Measurements from ENCODE around the gene P2RY11. TPM values are rescaled to one million over a fixed set of nuclear protein-coding genes. Genes with fewer than 3 reads are reported as not detected.

P2RY11 gene
- total and polyA plus RNA-seq, 8 donors, result 8.4 to 24.4 (median 12.9) TPM

DNA sequence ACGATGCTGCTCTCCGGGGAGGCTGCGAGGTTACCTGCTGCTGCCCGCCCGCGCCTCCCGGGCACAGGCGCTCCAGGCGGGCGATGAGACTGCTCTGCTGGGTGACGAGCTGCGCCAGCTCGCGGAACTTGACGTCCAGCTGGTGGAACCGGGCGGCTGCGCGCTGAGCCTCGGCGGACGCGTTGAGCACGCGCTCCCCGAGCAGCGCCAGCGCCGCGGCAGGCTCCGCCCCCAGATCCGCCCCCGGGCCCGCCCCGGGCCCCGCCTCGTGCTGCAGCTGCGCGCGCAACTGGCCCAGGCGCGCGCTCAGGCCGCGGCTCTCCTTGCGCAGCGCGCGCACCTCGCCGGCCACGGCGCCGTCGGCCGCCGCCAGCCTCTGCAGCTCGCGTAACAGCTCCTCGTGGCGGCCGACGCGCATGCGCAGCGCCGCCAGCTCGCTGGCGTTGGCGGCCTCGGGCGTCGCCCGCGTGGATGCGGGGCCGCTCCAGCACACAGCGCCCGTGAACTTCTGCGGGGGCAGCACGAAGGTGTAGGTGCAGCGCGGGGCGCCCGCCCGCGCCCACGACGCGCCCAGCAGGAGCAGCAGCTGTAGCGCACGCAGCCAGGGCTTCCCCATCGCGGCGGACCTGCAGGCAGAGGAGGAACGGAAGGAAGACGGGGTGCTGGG is 15.4 kb upstream of the P2RY11 start:
- H3K36me3 ChIP-seq, result peaks cover 0 to 28% of the 10 kb centered on the region in 2 donors
- peak overlapping the region; percentile 48 to 55 for H3K4me3 ChIP-seq
- intact Hi-C loops (cut with DNase I), result no loop called here
- ATAC-seq (peak; percentile 91), DNase-seq (peak; percentile 87 to 98 (median 92))
- H3K27ac ChIP-seq, result peak overlapping the region; percentile 79 to 90
- H3K4me1 ChIP-seq, result peaks cover 3 to 14% of the 10 kb centered on the region in 2 donors
- H3K9me3 ChIP-seq, result no peaks in the 10 kb centered on the region
- TF ChIP-seq, protein P1, sequence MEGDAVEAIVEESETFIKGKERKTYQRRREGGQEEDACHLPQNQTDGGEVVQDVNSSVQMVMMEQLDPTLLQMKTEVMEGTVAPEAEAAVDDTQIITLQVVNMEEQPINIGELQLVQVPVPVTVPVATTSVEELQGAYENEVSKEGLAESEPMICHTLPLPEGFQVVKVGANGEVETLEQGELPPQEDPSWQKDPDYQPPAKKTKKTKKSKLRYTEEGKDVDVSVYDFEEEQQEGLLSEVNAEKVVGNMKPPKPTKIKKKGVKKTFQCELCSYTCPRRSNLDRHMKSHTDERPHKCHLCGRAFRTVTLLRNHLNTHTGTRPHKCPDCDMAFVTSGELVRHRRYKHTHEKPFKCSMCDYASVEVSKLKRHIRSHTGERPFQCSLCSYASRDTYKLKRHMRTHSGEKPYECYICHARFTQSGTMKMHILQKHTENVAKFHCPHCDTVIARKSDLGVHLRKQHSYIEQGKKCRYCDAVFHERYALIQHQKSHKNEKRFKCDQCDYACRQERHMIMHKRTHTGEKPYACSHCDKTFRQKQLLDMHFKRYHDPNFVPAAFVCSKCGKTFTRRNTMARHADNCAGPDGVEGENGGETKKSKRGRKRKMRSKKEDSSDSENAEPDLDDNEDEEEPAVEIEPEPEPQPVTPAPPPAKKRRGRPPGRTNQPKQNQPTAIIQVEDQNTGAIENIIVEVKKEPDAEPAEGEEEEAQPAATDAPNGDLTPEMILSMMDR (IDR thresholded peaks at IDR 0.05), result no peak
- no peaks in the 10 kb centered on the region for H3K27me3 ChIP-seq

DNA sequence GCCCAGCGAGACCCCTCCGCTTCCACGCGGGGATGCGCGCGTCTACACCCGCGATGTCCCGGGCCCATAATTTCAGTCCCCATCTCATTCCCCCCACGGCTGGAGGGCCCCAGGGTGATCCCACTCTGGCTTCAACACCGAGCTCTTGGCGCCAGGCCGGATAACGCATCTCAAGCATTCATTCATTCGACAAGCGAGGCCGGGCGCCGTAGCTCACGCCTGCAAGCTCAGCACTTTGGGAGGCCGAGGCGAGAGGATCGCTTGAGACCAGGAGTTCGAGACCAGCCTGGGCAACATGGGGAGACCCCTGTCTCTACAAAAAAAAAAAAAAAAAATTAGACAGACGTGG is 14.9 kb upstream of the P2RY11 start:
- Histone ChIP-seq H3K9me3 (no peaks in the 10 kb centered on the region), H3K4me1 (peaks cover 3 to 19% of the 10 kb centered on the region in 2 donors), H3K27me3 (no peaks in the 10 kb centered on the region), H3K27ac (peak overlapping the region; percentile 79 to 90), H3K4me3 (peak overlapping the region; percentile 48 to 55), H3K36me3 (peaks cover 0 to 23% of the 10 kb centered on the region in 2 donors)
- ATAC-seq (peak; percentile 5), DNase-seq (no peak)
- TF ChIP-seq, protein P1 (IDR thresholded peaks at IDR 0.05), result no peak
- intact Hi-C loops (cut with DNase I), result no loop called here

DNA sequence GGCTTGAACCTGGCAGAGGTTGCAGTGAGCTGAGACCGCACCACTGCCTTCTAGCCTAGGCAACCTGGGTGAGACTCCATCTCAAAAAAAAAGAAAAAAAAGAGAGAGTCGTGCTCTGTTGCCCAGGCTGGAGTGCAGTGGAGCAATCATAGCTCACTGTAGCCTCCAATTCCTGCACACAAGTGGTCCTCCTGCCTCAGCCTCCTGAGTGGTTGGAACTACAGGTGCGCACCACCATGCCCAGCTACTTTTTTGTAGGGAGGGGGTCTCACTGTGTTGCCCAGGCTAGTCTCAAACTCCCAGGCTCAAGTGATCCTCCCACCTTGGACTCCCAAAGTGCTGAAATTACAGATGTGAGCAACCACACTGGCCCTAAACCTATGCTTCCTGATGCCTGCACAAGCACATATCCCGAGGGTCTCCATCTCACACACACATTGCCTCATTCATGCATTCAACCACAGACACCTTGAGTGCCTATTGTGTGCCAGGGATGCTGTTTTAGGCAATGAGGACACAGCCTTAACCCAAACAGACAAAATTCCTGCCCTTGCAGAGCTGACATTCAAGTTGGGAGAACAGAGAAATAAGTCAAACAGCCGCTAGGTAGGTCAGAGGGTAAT is 11.2 kb upstream of the P2RY11 start:
- DNase-seq, result no peak
- no peaks in the 10 kb centered on the region for H3K27me3 ChIP-seq
- ATAC-seq, result no peak
- H3K36me3 ChIP-seq, result no peaks in the 10 kb centered on the region
- H3K27ac ChIP-seq, result no peak overlapping the region
- peaks cover 3 to 36% of the 10 kb centered on the region in 2 donors for H3K4me1 ChIP-seq
- TF ChIP-seq, protein P1 (IDR thresholded peaks at IDR 0.05), result no peak
- intact Hi-C loops (cut with DNase I), result no loop called here
- no peaks in the 10 kb centered on the region for H3K9me3 ChIP-seq
- no peak overlapping the region for H3K4me3 ChIP-seq

DNA sequence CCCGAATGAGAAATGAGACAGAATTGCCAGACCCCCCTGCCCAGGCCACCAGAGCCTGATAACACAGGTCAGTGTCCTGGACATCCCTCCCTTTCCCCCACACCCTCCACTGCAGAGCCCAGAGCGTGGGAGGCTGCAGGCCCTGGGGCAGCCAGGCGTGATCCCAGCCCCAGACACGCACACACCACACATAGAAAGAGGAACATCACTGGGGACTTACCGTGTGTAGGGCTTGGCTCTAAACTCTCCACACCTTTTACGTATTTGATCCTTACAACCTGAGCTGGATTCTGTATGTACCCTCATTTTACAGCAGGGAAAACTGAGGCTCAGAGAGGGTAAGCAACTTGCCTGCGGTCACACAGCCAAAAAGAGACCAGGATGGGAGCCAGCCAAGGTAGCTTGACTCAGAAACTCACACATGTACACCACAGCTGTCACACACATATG is 8.7 kb upstream of the P2RY11 start:
- TF ChIP-seq, protein P1 (IDR thresholded peaks at IDR 0.05), result no peak
- ATAC-seq, result no peak
- no peak overlapping the region for H3K4me3 ChIP-seq
- H3K27me3 ChIP-seq, result no peaks in the 10 kb centered on the region
- H3K27ac ChIP-seq, result peak overlapping the region in 1 of 2 donors; percentile 63
- no peaks in the 10 kb centered on the region for H3K9me3 ChIP-seq
- intact Hi-C loops (cut with DNase I), result no loop called here
- peaks cover 11 to 46% of the 10 kb centered on the region in 2 donors for H3K4me1 ChIP-seq
- H3K36me3 ChIP-seq, result peaks cover 0 to 5% of the 10 kb centered on the region in 2 donors
- DNase-seq, result peak in 1 of 4 donors; percentile 39

DNA sequence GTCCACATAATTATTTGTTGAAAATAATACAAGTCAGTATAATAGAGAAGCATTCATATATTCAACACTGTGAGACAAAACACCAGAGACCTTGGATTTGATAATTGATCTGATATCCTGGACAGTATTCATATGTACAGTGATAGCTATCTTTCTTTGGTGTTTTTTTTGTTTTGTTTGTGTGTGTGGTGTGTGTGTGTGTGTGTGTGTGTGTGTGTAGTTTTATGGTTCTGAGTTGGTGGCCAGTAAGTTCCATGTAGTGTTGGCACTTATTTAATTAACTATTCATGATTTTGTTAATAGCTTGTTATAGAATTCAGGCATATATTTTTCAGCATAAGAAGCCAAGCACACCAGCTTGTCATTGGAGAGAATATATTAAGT is 7.4 kb upstream of the P2RY11 start:
- Histone ChIP-seq H3K27ac (no peak overlapping the region), H3K4me3 (no peak overlapping the region), H3K27me3 (no peaks in the 10 kb centered on the region), H3K4me1 (peaks cover 11 to 54% of the 10 kb centered on the region in 2 donors), H3K36me3 (peaks cover 0 to 19% of the 10 kb centered on the region in 2 donors), H3K9me3 (no peaks in the 10 kb centered on the region)
- intact Hi-C loops (cut with DNase I), result no loop called here
- TF ChIP-seq, protein P1 (IDR thresholded peaks at IDR 0.05), result no peak
- no peak for DNase-seq
- no peak for ATAC-seq

Data from left lung (tissue), 10 donors.